GM19397 (cell line): ENCODE data around the gene NUDT4.

ENCODE experiments used
- ATAC-seq: cut with Tn5 transposase; IDR thresholded peaks from one replicate; pipeline ENCODE4 v1.9.1; 2021; ENCODE audit warnings: mild to moderate bottlenecking, moderate library complexity; ENCODE audit not compliant: unreplicated experiment

The NUDT4 gene

GRCh38 chr12:93377252-93378195, at the start of gene NUDT4:
TSS of gene NUDT4 (plus strand) at chr12:93377925. CDS start at chr12:93378323, 398 bp downstream.
- peak; percentile 73 for ATAC-seq

- no peak for ATAC-seq
Measured at GRCh38 chr12:93333054-93333453, 44.7 kb upstream of the NUDT4 start.

DNA sequence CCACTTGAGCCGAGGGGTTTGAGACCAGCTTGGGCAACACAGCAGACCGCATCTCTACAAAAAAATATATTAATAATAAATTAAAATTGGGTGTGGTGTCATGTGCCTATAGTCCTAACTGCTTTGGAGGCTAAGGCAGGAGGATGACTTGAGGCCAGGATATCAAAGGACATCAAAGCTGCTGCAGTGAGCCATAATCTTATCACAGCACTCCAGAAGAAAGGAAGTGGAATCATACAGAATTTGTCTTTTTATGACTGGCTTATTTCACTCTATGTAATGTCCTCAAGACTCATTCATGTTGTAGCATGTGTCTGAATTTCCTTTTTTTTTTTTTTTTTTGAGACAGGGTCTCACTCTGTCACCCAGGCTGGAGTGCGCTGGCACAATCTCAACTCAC, 43.9 kb upstream of the NUDT4 start:
- ATAC-seq = no peak

DNA sequence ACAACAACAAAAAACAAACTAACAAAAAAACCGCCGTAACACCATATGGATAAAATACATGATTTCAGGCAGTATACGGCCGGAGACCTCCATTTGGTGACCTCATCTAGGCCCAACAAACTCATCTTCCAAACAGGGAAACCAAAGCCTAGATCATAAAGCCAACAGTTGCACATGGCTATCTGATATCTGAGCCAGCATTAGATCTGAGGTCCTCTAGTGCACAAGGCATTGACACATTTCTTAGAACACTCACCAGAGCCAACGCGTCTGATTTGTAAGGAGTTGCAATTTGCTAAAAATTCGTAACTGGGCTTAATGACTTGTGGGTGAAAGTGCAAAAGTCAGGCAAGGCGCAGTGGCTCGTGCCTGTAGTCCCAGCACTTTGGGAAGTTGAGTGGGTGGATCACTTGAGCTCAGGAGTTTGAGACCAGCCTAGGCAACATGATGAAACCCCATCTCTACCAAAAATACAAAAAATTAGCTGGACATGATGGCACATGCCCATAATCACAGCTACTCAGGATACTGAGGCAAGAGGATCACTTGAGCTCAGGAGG, 42.0 kb upstream of the NUDT4 start:
- ATAC-seq = no peak

GRCh38 chr12:93336291-93336741, 41.4 kb upstream of the NUDT4 start:
- ATAC-seq = no peak

DNA sequence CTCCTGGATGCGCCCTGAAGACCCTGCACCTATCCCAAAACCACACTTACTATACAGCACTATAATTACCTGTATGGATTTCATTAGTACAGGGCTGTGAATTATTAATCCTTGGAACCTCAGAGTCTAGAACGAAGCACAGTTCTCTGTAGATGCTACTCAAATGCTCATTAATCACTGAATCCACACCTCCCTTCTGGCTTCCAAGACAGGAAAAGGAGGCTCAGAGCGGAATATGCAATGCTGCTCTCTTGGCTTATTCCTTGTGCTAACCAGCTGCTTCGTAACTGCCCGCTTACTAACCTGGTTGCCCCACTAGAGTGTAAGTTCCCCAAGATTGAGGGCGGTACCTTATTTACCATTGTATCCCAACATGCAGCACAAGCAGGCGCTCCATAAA, 39.1 kb upstream of the NUDT4 start:
- no peak for ATAC-seq

DNA sequence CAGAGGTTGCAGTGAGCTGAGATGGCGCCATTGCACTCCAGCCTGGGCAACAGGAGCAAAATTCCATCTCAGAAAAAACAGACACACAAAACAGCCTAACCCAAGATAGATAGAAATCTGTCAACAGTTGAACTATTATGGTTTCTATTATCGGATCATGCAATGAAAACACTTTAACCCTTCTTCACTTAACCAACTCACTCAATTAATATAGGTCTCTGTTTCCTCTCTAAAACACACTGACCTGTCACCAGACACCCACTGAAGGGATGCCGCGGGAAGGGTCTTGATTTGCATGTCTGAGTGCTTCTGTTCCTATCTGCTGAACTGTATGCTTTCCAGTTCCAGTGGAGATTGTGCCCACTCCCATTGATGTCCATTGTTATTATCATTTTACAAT, 38.0 kb upstream of the NUDT4 start:
- no peak for ATAC-seq

DNA sequence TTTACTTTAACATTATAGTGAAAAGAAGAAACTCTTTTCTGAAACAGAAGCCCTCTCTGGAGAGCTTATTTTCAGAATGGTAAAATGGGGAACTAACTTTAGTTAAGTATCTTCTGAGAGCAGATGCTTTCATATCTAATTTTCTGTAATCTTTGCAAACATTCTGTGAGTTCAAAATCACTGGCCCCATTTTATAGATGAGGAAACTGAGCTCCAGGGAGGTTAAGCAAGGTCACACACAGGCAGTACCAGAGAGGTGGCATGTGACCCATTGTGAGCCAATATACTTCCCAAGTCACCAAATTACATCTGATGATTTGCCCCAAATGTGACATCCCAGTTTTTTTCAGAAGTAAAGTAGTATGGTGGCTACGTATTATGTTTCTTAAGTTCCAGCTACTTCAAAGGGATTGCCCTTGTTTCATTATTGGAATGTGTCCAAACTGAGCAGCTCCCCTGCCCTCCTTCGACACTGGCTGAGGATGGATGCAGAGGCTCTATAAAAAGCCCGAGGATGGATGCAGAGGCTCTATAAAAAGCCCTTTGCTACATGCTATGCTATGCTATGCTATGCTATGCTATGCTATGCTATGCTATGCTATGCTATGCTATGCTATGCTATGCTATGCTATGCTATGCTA, 36.2 kb upstream of the NUDT4 start:
- no peak for ATAC-seq

- no peak for ATAC-seq
Measured at GRCh38 chr12:93347054-93347785, 30.5 kb upstream of the NUDT4 start.

- ATAC-seq = no peak
Measured at GRCh38 chr12:93348575-93349435, 28.9 kb upstream of the NUDT4 start.

DNA sequence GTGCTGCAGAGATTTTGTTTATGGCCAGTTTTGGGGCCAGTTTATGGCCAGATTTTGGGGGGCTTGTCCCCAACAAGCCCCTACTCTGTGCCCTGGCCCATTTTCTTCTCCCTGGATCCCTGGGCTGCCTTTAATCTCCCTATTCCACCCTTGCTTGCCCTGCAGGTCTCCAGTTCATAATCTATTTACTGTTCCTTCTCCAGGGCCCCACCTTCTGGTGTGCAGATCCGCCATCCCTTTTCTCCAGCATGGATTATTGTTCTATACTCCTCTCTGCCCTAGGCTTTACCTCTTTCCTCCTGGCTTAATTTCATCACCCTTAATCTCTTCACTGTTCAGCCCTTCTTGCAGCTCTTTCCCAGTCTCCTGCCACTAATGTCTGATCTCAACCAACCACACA, 26.0 kb upstream of the NUDT4 start:
- no peak for ATAC-seq

- no peak for ATAC-seq
Measured at GRCh38 chr12:93352321-93352720, 25.4 kb upstream of the NUDT4 start.

DNA sequence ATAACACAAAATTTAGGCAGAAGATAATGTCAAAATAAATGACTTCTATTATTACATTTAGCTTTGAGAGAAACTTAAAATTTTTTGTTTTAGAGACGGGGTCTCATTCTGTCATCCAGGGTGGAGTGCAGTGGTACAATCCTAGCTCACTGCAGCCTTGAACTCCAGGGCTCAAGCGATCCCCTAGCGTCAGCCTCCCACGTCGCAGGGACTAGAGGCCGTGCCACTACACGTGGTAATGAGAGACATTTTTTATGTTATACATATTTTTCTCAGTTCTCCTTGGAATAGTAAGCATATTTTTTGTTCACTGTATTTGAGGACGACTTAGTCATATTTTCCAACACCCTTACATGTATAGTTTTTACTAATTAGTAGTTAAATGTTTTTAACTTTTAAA, 21.5 kb upstream of the NUDT4 start:
- no peak for ATAC-seq

DNA sequence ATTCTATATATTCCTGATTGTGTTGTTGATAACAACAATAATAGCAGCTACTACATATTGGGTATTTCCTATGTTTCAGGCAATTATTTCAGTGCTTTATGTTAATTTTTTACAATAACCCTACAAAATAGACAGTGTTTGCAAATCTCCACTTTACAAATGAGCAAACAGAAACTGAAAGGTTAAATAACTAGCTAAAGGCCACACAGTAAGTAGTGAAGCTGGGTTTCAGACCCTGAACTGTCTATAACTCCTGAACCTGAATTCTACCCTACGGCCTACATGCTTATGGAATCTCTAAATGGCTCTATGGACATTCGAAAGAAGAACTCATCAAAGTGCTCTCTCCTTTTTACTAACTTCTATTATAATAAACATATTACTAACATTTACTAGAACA, 19.7 kb upstream of the NUDT4 start:
- ATAC-seq = peak; percentile 77

GRCh38 chr12:93358821-93359220, 18.9 kb upstream of the NUDT4 start:
- ATAC-seq = no peak

- ATAC-seq = no peak
Measured at GRCh38 chr12:93360688-93361087, 17.0 kb upstream of the NUDT4 start.

- no peak for ATAC-seq
Measured at GRCh38 chr12:93361151-93361919, 16.4 kb upstream of the NUDT4 start.

GRCh38 chr12:93363841-93364297, 13.9 kb upstream of the NUDT4 start:
- peak; percentile 63 for ATAC-seq
